ENCODE results near the gene EMILIN1.

DNA sequence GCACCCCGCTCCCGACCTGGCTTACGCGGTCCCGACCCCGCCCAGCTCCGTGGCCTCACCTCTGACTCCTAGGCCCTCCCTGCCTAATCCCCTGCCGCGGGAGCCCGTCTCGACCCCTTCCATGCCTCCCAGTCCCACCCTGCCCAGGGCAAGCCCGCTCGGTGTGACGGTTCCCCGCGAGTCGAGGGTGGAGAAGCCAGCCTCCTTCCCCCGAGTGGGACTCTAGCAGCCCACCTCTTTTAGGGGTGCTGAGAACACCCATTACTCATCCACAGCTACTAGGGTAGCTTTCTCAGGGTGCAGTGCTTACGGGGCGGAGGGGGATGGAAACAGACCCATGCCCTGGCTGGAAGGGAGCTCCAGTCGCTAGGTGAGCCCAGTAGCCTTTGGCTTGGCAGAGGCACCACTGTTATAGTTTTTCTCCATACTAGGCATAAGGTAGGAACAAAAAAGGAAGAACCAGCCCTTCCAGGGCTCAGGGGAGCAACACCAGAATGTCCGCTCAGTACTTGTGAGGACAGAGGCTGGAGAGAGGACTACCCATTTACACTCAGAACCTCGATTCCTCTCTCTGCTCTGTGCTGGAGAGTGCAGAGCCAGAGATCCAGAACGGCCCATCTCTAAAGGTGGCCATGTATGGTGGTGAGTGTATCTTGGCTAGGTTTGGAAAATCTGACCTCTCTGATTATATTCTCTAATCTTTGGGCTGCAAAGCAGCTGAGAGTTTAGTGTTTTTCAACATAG lies 26.3 kb upstream of the EMILIN1 start:
- TF ChIP-seq POLR2AphosphoS5 (IDR thresholded peaks at IDR 0.05; ENCODE audit: low read depth, low read length) (no peak), CTCF (IDR thresholded peaks at IDR 0.05) (no peak), TAF1 (IDR thresholded peaks at IDR 0.05; ENCODE audit: borderline replicate concordance, low read depth, low read length) (no peak), FOSL2 (IDR thresholded peaks at IDR 0.05; ENCODE audit: borderline replicate concordance, low read depth) (no peak), USF2 (IDR thresholded peaks at IDR 0.05; ENCODE audit: borderline replicate concordance, low read depth, low read length) (no peak), USF1 (IDR thresholded peaks at IDR 0.05; ENCODE audit: borderline replicate concordance, low read depth) (no peak), RAD21 (IDR thresholded peaks at IDR 0.05; ENCODE audit: low read length) (no peak), EZH2phosphoT487 (IDR thresholded peaks at IDR 0.05; ENCODE audit: borderline replicate concordance, low read depth) (no peak), MEF2A (IDR thresholded peaks at IDR 0.05; ENCODE audit: borderline replicate concordance, low read depth) (no peak), NFIC (IDR thresholded peaks at IDR 0.05; ENCODE audit: borderline replicate concordance) (no peak), IRF3 (IDR thresholded peaks at IDR 0.05; ENCODE audit: low read depth, low read length) (no peak), YY1 (IDR thresholded peaks at IDR 0.05; ENCODE audit: low read depth) (no peak)
- TF ChIP-seq, protein P1, sequence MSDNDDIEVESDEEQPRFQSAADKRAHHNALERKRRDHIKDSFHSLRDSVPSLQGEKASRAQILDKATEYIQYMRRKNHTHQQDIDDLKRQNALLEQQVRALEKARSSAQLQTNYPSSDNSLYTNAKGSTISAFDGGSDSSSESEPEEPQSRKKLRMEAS (IDR thresholded peaks at IDR 0.05; ENCODE audit: low read depth), result no peak
- TF ChIP-seq, protein P2, sequence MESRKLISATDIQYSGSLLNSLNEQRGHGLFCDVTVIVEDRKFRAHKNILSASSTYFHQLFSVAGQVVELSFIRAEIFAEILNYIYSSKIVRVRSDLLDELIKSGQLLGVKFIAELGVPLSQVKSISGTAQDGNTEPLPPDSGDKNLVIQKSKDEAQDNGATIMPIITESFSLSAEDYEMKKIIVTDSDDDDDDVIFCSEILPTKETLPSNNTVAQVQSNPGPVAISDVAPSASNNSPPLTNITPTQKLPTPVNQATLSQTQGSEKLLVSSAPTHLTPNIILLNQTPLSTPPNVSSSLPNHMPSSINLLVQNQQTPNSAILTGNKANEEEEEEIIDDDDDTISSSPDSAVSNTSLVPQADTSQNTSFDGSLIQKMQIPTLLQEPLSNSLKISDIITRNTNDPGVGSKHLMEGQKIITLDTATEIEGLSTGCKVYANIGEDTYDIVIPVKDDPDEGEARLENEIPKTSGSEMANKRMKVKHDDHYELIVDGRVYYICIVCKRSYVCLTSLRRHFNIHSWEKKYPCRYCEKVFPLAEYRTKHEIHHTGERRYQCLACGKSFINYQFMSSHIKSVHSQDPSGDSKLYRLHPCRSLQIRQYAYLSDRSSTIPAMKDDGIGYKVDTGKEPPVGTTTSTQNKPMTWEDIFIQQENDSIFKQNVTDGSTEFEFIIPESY (IDR thresholded peaks at IDR 0.05; ENCODE audit: borderline replicate concordance, low read depth), result no peak

Measured in SK-N-SH (cell line).